Ovary (tissue), 3 donors: ENCODE results near the gene RPL23.

Experiments used
- CTCF ChIP-seq, 3 donors: fragments of 450-650 bp in 2 of 3; fragments of 200-600 bp in 1 of 3; IDR thresholded peaks; one replicate each; pipeline versions ENCODE4 v1.5.1 to v1.8.0; 2016 to 2022; ENCODE audit warnings: antibody characterized with exemption in 3 of 3, mild to moderate bottlenecking in 1 of 3
- EP300 ChIP-seq: sonication (generic); formaldehyde crosslinking; IDR thresholded peaks from one replicate; pipeline ENCODE4 v1.6.1; 2017; ENCODE audit warnings: antibody characterized with exemption
- POLR2A ChIP-seq: fragments of 450-650 bp; IDR thresholded peaks from one replicate; pipeline ENCODE4 v1.6.1; 2017; ENCODE audit warnings: antibody characterized with exemption, mild to moderate bottlenecking, moderate library complexity
- donor health status: DM: no; HTN: no; CAD: no.

- no peak for TF ChIP-seq CTCF (IDR thresholded peaks at IDR 0.05)
- TF ChIP-seq EP300 = no peak
- no peak for TF ChIP-seq POLR2A
Measured at GRCh38 chr17:38900978-38901656, 47.6 kb upstream of the RPL23 start.
